BJ (cell line): ENCODE measurements around the gene POLR2L. TPM values are rescaled to one million over a fixed set of nuclear protein-coding genes. Genes with fewer than 3 reads are reported as not detected.

Experiments
- CTCF ChIA-PET: fragments of 350-600 bp; formaldehyde crosslinking; extraction: SDS; loops from one replicate; lab custom pipeline; 2021; ENCODE audit warnings: antibody characterized with exemption, inconsistent platforms; lab: Yijun Ruan, JAX
- POLR2A ChIA-PET: fragments of 300-600 bp; sonication (Branson Sonifier 250); formaldehyde crosslinking; extraction: SDS; loops from one replicate; lab custom pipeline; 2021; ENCODE audit warnings: antibody characterized with exemption; lab: Charles Lee
- DNase-seq: peaks from one replicate; pipeline ENCODE4 v3.0.0-alpha.2; 2011; ENCODE audit warnings: low read depth
- H3K27me3 ChIP-seq: 2 replicates; pipeline ENCODE4 v1.6.0; 2011; ENCODE audit warnings: low read length; ENCODE audit not compliant: control insufficient read depth, insufficient read depth
- H3K36me3 ChIP-seq: 2 replicates; pipeline ENCODE4 v1.5.1; 2011; ENCODE audit warnings: low read length; ENCODE audit not compliant: control insufficient read depth, insufficient read depth
- H3K4me3 ChIP-seq: 2 replicates; pipeline ENCODE4 v1.5.1; 2011; ENCODE audit warnings: low read depth, mild to moderate bottlenecking, control low read depth, low read length
- CTCF ChIP-seq: IDR thresholded peaks from 2 replicates; pipeline ENCODE4 v1.5.1; 2011; ENCODE audit warnings: low read depth, mild to moderate bottlenecking, control low read depth, inconsistent platforms, low read length, moderate library complexity; ENCODE audit not compliant: insufficient read depth
- polyA plus RNA-seq: library from polyadenylated mRNA; depleted of rRNA; stranded (reverse); fragments of >200 nt; gene quantifications from 2 replicates; pipeline ENCODE4 v1.2.3, GENCODE V29; 2011

Gene POLR2L
- polyA plus RNA-seq, 1 experiment, result 734 TPM

GRCh38 chr11:812390-812789, 29.9 kb downstream of the POLR2L start:
- no peak for DNase-seq
- CTCF ChIA-PET, result interaction anchor here (1.5 kb wide), 1 partner anchor 238 kb away, joined by 3 read pairs; no protein-coding TSS in a partner anchor
- no peak overlapping the region for H3K4me3 ChIP-seq
- no peaks in the 10 kb centered on the region for H3K27me3 ChIP-seq
- H3K36me3 ChIP-seq, result peaks cover 23% of the 10 kb centered on the region
- POLR2A ChIA-PET, result no interaction called here
- no peak for TF ChIP-seq CTCF

GRCh38 chr11:811446-812245, 30.7 kb downstream of the POLR2L start:
- DNase-seq, result no peak
- ChIA-PET POLR2A (no interaction called here), CTCF (interaction anchor here (0.6 to 1.5 kb wide), 4 partner anchors 29 to 239 kb away, joined by 3 read pairs; no protein-coding TSS in a partner anchor)
- Histone ChIP-seq H3K27me3 (no peaks in the 10 kb centered on the region), H3K36me3 (peaks cover 23% of the 10 kb centered on the region), H3K4me3 (no peak overlapping the region)
- TF ChIP-seq CTCF, result no peak

GRCh38 chr11:810040-810567, 32.2 kb downstream of the POLR2L start:
- no peak for TF ChIP-seq CTCF
- CTCF ChIA-PET, result no interaction called here

GRCh38 chr11:809287-810039, 32.9 kb downstream of the POLR2L start, which contains the start of gene RPLP2:
TSS of gene RPLP2 (plus strand) at chr11:809967. CDS start at chr11:810235, 268 bp downstream.
- DNase-seq, result peak; percentile 69
- Histone ChIP-seq H3K4me3 (peak within 1 kb of the TSS; percentile 93), H3K27me3 (no peaks in the 10 kb centered on the region), H3K36me3 (peaks cover 23% of the 10 kb centered on the region)
- TF ChIP-seq CTCF, result no peak
- ChIA-PET POLR2A (interaction anchor here (0.6 to 1.3 kb wide), 3 partner anchors 10 to 83 kb away, joined by 4 to 24 read pairs (median 5); partner anchors contain the start of gene PNPLA2), CTCF (interaction anchor here (0.8 to 0.9 kb wide), 2 partner anchors 10 to 25 kb away, joined by 3 read pairs; no protein-coding TSS in a partner anchor)

More at GRCh38 chr11:810040-810567, 32.2 kb downstream of the POLR2L start:
- no peak for DNase-seq
- peaks cover 23% of the 10 kb centered on the region for H3K36me3 ChIP-seq
- no peaks in the 10 kb centered on the region for H3K27me3 ChIP-seq
- H3K4me3 ChIP-seq, result peak overlapping the region; percentile 93
- POLR2A ChIA-PET, result interaction anchor here (0.6 to 1.3 kb wide), 3 partner anchors 9 to 83 kb away, joined by 4 to 24 read pairs (median 5); partner anchors contain the start of gene PNPLA2
